ENCODE results near the gene ZNF226. TPM values are rescaled to one million over a fixed set of nuclear protein-coding genes. Genes with fewer than 3 reads are reported as not detected.
"Not testable (repeated sequence)": the region's sequence is repeated elsewhere in the genome, so short reads cannot be mapped to it uniquely, and the experiment has no call there.

ZNF226 gene
- total RNA-seq: 10 to 100 TPM; 10.6 to 11.8 TPM

DNA sequence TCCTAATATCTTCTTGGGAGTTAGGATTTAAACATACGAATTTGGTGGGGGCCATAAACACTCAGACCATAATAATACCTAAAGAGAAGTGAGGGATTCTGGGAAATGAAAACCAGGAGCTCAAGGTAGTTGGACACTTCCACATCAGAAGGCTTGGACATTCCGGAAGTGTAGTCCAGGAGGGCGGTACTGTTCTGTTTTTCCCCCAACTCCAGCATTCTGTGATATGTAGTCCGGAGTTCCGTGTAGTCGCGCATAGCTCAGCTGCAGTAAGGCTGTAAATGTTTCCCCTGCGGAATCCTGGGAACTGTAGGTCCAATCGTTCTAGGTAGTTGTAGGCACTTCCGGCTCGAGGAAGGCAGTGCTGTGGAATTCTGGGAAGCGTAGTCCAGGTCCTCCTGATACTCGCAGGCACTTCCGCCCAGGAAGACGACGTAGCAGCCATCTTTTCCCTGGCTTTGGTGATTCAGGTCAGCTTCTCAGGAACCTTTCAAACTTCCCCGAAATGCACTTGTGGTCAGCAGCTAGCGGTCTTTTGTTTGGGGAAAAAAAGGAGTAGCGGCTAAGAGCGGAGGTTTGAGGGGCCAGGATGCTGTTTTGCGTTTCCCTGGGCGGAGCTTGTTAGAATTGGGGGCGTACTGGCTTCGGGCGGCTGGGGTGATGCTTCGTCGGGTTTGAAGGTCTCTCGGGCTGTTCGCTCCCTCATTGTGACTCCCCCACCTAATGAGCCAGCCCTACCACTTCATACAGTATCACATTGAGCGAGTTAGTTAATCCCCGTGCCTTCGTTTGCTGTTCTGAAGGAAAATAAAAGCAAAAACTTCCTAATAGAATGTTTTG lies at the start of gene ZNF226:
Gene ZNF226 (plus strand): TSS at position 428 of the 840 bp plus-strand sequence. CDS start 4,981 bp downstream, outside the sequence.
- ATAC-seq: peak; percentile 94 to 98
- Mint-ChIP-seq H3K36me3 (peaks cover 50% of the 10 kb centered on the region), H3K27ac (peak within 1 kb of the TSS; percentile 80 to 96), H3K4me3 (peak within 1 kb of the TSS; percentile 91), H3K4me1 (ENCODE audit: low read depth in 2 of 2) (peaks cover 17 to 30% of the 10 kb centered on the region in 2 donors), H3K27me3 (no peaks in the 10 kb centered on the region), H3K9me3 (peaks cover 6% of the 10 kb centered on the region)
- DNase-seq (ENCODE audit: low spot score): peak; percentile 90

DNA sequence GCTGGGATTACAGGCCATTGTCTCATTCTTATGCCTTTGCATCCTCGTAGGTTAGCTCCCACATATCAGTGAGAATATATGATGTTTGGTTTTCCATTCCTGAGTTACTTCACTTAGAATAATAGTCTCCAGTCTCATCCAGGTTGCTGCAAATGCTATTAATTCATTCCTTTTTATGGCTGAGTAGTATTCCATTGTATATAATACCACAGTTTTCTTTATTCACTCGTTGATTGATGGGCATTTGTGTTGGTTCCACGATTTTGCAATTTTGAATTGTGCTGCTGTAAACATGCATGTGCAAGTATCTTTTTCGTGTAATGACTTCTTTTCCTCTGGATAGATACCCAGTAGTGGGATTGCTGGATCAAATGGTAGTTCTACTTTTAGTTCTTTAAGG lies 43.7 kb upstream of the ZNF226 start:
- H3K27ac Mint-ChIP-seq; H3K4me1 Mint-ChIP-seq (ENCODE audit: low read depth in 2 of 2); H3K27me3 Mint-ChIP-seq; H3K4me3 Mint-ChIP-seq; DNase-seq (ENCODE audit: low spot score); ATAC-seq: not testable (repeated sequence)
- Mint-ChIP-seq H3K36me3 (peaks cover 76% of the 10 kb centered on the region), H3K9me3 (peaks cover 13% of the 10 kb centered on the region)

DNA sequence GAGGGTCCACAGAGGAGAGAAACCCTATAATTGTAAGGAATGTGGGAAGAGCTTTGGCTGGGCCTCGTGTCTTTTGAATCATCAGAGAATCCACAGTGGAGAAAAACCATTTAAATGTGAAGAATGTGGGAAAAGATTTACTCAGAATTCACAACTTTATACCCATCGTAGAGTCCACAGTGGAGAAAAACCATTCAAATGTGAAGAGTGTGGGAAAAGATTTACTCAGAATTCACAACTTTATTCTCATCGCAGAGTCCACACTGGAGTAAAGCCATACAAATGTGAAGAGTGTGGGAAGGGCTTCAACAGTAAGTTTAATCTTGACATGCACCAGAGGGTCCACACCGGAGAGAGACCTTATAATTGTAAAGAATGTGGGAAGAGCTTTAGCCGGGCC lies 32.9 kb upstream of the ZNF226 start:
- Mint-ChIP-seq H3K9me3 (peaks cover 12% of the 10 kb centered on the region), H3K36me3 (peaks cover 31% of the 10 kb centered on the region), H3K4me1 (ENCODE audit: low read depth in 2 of 2) (no peaks in the 10 kb centered on the region), H3K27me3 (peaks cover 0 to 2% of the 10 kb centered on the region in 2 donors), H3K27ac (no peak overlapping the region), H3K4me3 (no peak overlapping the region)
- DNase-seq (ENCODE audit: low spot score): no peak
- no peak for ATAC-seq

DNA sequence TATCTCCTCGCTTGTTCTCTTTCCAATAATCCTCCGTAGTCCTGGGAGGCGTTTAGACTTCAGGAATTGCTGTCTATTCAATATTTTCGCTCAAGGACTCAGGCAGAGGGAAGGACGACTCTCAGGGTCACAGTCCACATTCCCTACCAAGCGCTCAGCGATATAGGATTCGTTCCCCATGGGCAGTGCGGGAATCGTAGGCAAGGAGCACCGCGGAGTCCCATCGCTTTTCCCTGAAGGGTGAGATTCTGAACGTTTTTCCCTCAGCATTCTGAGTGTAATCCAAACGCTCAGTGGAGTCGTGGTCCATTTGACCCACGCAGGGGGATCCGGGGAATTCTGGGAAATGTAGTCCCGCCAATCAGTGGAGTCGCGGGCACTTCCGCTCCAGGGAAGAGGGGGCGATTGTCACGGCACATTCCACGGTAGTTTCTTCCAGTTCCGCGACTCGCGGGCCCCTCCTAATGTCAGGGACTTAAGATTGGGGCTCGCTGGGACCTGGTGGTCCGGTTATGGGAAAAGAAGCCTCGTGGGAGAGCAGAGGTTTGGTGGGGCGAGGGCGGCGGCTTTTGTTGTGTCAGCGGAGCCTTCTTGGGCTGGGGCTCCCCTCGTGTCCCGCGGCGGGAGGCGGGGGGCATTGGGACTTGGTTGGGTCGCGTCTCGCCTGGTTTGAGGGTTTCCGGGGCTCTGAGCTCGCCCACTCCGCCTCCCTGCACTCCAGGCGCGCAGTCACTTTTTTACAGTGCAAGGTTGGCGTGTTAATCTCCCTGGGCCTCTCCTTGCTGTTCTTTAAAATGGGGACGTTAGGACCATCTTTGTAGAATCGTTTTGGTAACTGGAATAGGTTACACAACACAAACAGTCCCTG lies 23.5 kb upstream of the ZNF226 start, which contains the start of gene ZNF234:
Gene ZNF234 (plus strand): TSS at position 364 of the 868 bp plus-strand sequence. CDS start 3,079 bp downstream, outside the sequence.
- H3K9me3 Mint-ChIP-seq: peaks cover 7% of the 10 kb centered on the region
- H3K4me1 Mint-ChIP-seq (ENCODE audit: low read depth in 2 of 2): peaks cover 17% of the 10 kb centered on the region in 2 donors
- H3K4me3 Mint-ChIP-seq: peak within 1 kb of the TSS; percentile 99
- peaks cover 0 to 2% of the 10 kb centered on the region in 2 donors for H3K27me3 Mint-ChIP-seq
- peak within 1 kb of the TSS; percentile 91 for H3K27ac Mint-ChIP-seq
- DNase-seq (ENCODE audit: low spot score) (peak; percentile 80), ATAC-seq (peak; percentile 93 to 94)
- H3K36me3 Mint-ChIP-seq: peaks cover 31% of the 10 kb centered on the region

DNA sequence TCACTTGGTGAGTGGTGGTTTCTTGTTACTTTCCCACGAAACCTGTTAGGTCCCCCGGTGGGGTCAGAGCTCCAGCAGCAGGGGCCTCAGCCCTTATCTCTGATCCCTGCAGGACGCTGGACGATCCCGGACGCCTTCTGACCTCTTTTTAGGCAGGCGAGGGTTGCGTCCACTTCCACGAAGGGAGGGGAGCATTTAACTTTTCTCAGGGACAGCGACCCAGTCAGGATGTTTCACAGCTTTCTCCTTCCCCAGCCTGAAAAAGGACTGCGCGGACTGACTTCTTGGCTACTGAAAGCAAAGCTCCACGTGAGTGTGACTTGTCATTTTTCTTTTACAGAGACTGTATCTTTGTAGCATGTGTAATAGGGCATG lies 22.9 kb upstream of the ZNF226 start:
- H3K36me3 Mint-ChIP-seq: peaks cover 27% of the 10 kb centered on the region
- H3K4me1 Mint-ChIP-seq (ENCODE audit: low read depth in 2 of 2): peaks cover 17% of the 10 kb centered on the region in 2 donors
- peak overlapping the region; percentile 91 for H3K27ac Mint-ChIP-seq
- H3K4me3 Mint-ChIP-seq: peak overlapping the region; percentile 99
- H3K9me3 Mint-ChIP-seq: peaks cover 3% of the 10 kb centered on the region
- no peaks in the 10 kb centered on the region for H3K27me3 Mint-ChIP-seq
- DNase-seq (ENCODE audit: low spot score) (no peak), ATAC-seq (peak; percentile 8 to 51)

DNA sequence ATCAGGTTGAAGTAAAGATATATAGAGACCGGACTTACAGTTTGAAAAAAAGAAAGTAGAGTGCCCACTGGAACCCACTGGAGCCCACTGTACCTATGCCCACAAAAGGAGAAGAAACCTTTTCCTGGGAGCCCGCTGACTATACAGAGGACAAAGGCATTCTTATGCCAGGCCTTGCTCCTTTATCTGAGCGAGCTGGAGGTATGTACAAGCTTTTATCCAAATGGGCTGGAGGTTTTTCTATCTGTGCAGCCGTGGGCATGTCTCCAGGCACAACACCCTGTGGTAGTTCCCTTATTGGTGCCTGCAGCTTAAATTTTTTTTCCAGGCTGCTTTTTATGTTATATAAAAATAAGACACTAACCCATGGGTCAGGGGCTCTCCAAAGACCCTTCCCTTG lies 15.1 kb upstream of the ZNF226 start:
- H3K9me3 Mint-ChIP-seq: no peaks in the 10 kb centered on the region
- no peak for DNase-seq (ENCODE audit: low spot score)
- peaks cover 62% of the 10 kb centered on the region for H3K36me3 Mint-ChIP-seq
- H3K4me3 Mint-ChIP-seq: no peak overlapping the region
- no peaks in the 10 kb centered on the region for H3K27me3 Mint-ChIP-seq
- ATAC-seq: no peak
- no peaks in the 10 kb centered on the region for H3K4me1 Mint-ChIP-seq (ENCODE audit: low read depth in 2 of 2)
- no peak overlapping the region for H3K27ac Mint-ChIP-seq

DNA sequence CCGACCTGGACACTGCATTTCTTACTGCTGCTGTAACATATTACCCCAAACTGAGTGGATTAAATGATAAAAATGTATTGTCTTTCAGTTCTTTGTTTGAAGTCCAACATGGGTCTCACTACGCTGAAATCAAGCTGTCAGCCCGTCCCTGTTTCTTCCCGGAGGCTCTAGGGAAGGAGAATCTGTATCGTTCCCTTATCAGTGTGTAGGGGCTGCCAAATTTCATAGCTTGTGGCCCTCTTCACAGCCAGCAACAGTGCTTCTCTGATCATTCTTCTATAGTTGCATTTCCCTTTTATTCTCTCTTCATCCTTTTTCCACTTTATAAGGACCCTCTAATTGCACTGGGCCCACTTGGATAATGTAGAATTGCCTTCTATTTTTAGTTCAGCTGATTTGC lies 13.4 kb upstream of the ZNF226 start:
- no peaks in the 10 kb centered on the region for H3K27me3 Mint-ChIP-seq
- no peaks in the 10 kb centered on the region for H3K4me1 Mint-ChIP-seq (ENCODE audit: low read depth in 2 of 2)
- no peak overlapping the region for H3K4me3 Mint-ChIP-seq
- no peak overlapping the region for H3K27ac Mint-ChIP-seq
- no peak for DNase-seq (ENCODE audit: low spot score)
- no peak for ATAC-seq
- peaks cover 63% of the 10 kb centered on the region for H3K36me3 Mint-ChIP-seq
- peaks cover 2% of the 10 kb centered on the region for H3K9me3 Mint-ChIP-seq

DNA sequence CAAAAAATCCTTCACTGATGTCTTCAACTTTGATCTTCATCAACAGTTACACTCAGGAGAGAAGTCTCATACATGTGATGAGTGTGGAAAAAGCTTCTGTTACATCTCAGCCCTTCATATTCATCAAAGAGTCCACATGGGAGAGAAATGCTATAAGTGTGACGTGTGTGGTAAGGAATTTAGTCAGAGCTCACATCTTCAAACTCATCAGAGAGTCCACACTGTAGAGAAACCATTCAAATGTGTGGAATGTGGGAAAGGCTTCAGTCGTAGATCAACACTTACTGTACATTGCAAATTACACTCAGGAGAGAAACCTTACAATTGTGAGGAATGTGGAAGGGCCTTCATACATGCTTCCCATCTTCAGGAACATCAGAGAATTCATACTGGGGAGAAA lies 8.4 kb upstream of the ZNF226 start:
- Mint-ChIP-seq H3K27ac (no peak overlapping the region), H3K4me3 (no peak overlapping the region), H3K36me3 (peaks cover 49% of the 10 kb centered on the region), H3K27me3 (no peaks in the 10 kb centered on the region), H3K4me1 (ENCODE audit: low read depth in 2 of 2) (no peaks in the 10 kb centered on the region), H3K9me3 (peaks cover 14% of the 10 kb centered on the region)
- DNase-seq (ENCODE audit: low spot score): no peak
- no peak for ATAC-seq

DNA sequence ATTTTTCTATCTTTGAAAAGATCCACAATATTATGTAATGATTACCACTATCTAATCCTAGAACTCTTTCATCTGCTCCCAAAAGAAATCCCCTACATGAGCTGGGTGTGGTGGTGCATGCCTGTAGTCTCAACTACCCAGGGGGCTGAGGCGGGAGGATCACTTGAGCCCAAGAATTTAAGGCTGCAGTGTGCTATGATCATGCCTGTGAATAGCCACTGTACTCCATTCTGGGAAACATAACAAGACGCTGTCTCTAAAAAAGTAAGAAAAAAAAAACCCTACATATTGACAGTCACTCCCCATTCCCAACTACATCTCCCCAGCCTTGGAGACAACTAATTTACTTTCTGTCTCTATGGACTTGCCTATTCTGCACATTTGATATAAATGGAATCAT lies 1.1 kb upstream of the ZNF226 start:
- DNase-seq (ENCODE audit: low spot score): no peak
- H3K27ac Mint-ChIP-seq: no peak overlapping the region
- H3K4me3 Mint-ChIP-seq: no peak overlapping the region
- H3K9me3 Mint-ChIP-seq: peaks cover 6% of the 10 kb centered on the region
- peaks cover 39% of the 10 kb centered on the region for H3K36me3 Mint-ChIP-seq
- peaks cover 17 to 30% of the 10 kb centered on the region in 2 donors for H3K4me1 Mint-ChIP-seq (ENCODE audit: low read depth in 2 of 2)
- no peak for ATAC-seq
- H3K27me3 Mint-ChIP-seq: no peaks in the 10 kb centered on the region

DNA sequence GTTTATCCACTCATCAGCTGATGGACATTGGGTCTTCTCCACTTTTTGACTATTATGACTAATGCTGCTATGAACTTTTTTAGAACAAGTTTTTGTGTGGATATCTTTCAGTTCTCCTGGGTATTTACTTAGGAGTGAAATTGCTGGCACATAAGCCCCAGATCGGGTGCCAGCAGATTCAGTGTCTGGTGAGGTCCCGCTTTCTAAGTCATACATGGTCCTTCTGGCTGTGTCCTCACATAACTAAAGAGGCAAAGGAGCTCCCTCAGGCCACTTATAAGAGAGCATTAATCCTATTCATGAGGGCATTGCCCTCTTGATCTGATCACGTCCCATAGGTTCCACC lies 600 bp upstream of the ZNF226 start:
- peaks cover 44% of the 10 kb centered on the region for H3K36me3 Mint-ChIP-seq
- no peaks in the 10 kb centered on the region for H3K27me3 Mint-ChIP-seq
- peak overlapping the region; percentile 80 to 96 for H3K27ac Mint-ChIP-seq
- ATAC-seq (no peak), DNase-seq (ENCODE audit: low spot score) (no peak)
- H3K9me3 Mint-ChIP-seq: peaks cover 6% of the 10 kb centered on the region
- H3K4me1 Mint-ChIP-seq (ENCODE audit: low read depth in 2 of 2): peaks cover 17 to 30% of the 10 kb centered on the region in 2 donors
- H3K4me3 Mint-ChIP-seq: peak overlapping the region; percentile 91

DNA sequence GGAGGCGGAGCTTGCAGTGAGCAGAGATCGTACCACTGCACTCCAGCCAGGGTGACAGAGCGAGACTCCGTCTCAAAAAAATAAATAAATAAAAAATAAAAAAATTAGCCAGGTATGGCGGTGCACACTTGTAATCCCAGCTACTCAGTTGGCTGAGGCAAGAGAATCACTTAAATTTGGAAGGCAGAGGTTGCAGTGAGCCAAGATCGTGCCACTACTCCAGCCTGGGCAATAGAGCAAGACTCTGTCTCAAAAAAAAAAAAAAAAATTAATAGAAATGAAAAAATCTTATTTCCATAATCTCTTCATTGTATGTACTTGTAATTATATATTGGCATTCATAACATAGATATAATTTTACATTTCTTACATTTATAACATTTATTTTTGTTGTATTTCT lies 5.8 kb downstream of the ZNF226 start:
- not testable (repeated sequence) for H3K27me3 Mint-ChIP-seq; ATAC-seq; H3K4me3 Mint-ChIP-seq; H3K27ac Mint-ChIP-seq; DNase-seq (ENCODE audit: low spot score)
- peaks cover 14% of the 10 kb centered on the region for H3K9me3 Mint-ChIP-seq
- peaks cover 70% of the 10 kb centered on the region for H3K36me3 Mint-ChIP-seq
- H3K4me1 Mint-ChIP-seq (ENCODE audit: low read depth in 2 of 2): peaks cover 11 to 17% of the 10 kb centered on the region in 2 donors

DNA sequence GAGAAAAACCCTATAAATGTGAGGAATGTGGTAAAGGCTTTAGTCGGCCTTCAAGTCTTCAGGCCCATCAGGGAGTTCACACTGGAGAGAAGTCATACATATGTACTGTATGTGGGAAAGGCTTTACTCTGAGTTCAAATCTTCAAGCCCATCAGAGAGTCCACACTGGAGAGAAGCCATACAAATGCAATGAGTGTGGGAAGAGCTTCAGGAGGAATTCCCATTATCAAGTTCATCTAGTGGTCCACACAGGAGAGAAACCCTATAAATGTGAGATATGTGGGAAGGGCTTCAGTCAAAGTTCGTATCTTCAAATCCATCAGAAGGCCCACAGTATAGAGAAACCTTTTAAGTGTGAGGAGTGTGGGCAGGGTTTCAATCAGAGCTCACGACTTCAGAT lies 11.7 kb downstream of the ZNF226 start:
- ATAC-seq (no peak), DNase-seq (ENCODE audit: low spot score) (no peak)
- H3K36me3 Mint-ChIP-seq: peaks cover 74% of the 10 kb centered on the region
- no peak overlapping the region for H3K4me3 Mint-ChIP-seq
- no peaks in the 10 kb centered on the region for H3K27me3 Mint-ChIP-seq
- H3K27ac Mint-ChIP-seq: no peak overlapping the region
- peaks cover 33% of the 10 kb centered on the region for H3K9me3 Mint-ChIP-seq
- no peaks in the 10 kb centered on the region for H3K4me1 Mint-ChIP-seq (ENCODE audit: low read depth in 2 of 2)

DNA sequence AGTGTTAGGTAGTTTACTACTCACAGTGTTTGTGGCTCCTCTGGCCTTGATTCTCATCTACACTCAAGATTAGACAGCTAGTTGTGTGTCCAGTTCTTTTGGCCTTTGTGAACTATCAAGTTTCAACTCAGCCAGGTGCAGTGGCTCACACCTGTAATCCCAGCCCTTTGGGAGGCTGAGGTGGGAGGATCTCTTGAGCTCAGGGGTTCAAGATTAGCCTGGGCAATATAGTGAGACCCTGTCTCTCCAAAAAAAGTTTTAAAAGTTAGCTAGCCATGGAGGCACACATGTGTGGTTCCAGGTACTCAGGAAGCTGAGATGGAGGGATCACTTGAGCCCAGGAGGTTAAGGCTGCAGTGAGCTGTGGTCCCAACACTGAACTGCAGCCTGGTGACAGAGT lies 16.1 kb downstream of the ZNF226 start:
- ATAC-seq (no peak), DNase-seq (ENCODE audit: low spot score) (no peak)
- H3K4me1 Mint-ChIP-seq (ENCODE audit: low read depth in 2 of 2): peaks cover 0 to 4% of the 10 kb centered on the region in 2 donors
- no peak overlapping the region for H3K27ac Mint-ChIP-seq
- H3K4me3 Mint-ChIP-seq: no peak overlapping the region
- peaks cover 48% of the 10 kb centered on the region for H3K36me3 Mint-ChIP-seq
- H3K27me3 Mint-ChIP-seq: no peaks in the 10 kb centered on the region
- H3K9me3 Mint-ChIP-seq: peaks cover 32% of the 10 kb centered on the region

DNA sequence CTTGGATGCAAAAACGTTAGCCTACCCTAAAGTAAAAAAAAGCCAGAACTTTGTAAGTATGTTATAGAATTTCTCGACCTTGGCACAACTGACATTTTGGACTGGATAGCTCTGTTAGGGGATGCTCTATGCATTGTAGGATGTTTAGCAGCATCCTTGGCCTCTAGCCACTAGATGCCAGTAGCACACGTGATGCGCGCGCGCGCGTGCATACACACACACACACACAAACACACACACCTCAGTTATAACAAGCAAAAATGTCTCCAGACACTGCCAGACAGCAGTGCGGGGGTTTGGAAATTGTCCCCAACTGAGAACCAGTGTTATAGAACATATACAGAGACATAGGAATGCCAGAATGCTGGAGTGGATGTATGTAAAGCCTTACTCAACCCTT lies 17.2 kb downstream of the ZNF226 start:
- H3K36me3 Mint-ChIP-seq: peaks cover 42% of the 10 kb centered on the region
- no peak for ATAC-seq
- DNase-seq (ENCODE audit: low spot score): no peak
- H3K4me1 Mint-ChIP-seq (ENCODE audit: low read depth in 2 of 2): peaks cover 0 to 4% of the 10 kb centered on the region in 2 donors
- H3K4me3 Mint-ChIP-seq: no peak overlapping the region
- H3K27ac Mint-ChIP-seq: no peak overlapping the region
- H3K9me3 Mint-ChIP-seq: peaks cover 20% of the 10 kb centered on the region
- peaks cover 0 to 6% of the 10 kb centered on the region in 2 donors for H3K27me3 Mint-ChIP-seq

Data from natural killer cell treated with Interleukin-12 subunit alpha and Interleukin-12 subunit beta and Interleukin-15 and Interleukin-18, amount 100 ng/mL, for 72 hours (primary cell).